ENCODE data around the gene CDH24.
"Not testable (repeated sequence)": the region's sequence is repeated elsewhere in the genome, so short reads cannot be mapped to it uniquely, and the experiment has no call there.

The CDH24 gene

GRCh38 chr14:23030936-23031335 is 26.4 kb downstream of the CDH24 start:
- Mint-ChIP-seq H3K4me3 (no peak overlapping the region), H3K27ac (peak overlapping the region; percentile 49)

GRCh38 chr14:23028799-23029198 is 28.5 kb downstream of the CDH24 start:
- H3K4me1 Mint-ChIP-seq (ENCODE audit: low read depth), result peaks cover 69% of the 10 kb centered on the region
- peak overlapping the region; percentile 76 for H3K27ac Mint-ChIP-seq
- no peaks in the 10 kb centered on the region for H3K9me3 Mint-ChIP-seq
- no peak for DNase-seq
- peaks cover 85% of the 10 kb centered on the region for H3K36me3 Mint-ChIP-seq (ENCODE audit: low read depth)
- H3K27me3 Mint-ChIP-seq, result no peaks in the 10 kb centered on the region
- peak overlapping the region; percentile 43 for H3K4me3 Mint-ChIP-seq

More at GRCh38 chr14:23030936-23031335, 26.4 kb downstream of the CDH24 start:
- peaks cover 73% of the 10 kb centered on the region for H3K36me3 Mint-ChIP-seq (ENCODE audit: low read depth)
- DNase-seq, result no peak
- H3K4me1 Mint-ChIP-seq (ENCODE audit: low read depth), result peaks cover 61% of the 10 kb centered on the region
- no peaks in the 10 kb centered on the region for H3K27me3 Mint-ChIP-seq
- peaks cover 3% of the 10 kb centered on the region for H3K9me3 Mint-ChIP-seq

GRCh38 chr14:23025151-23025814 is 32.0 kb downstream of the CDH24 start:
- H3K4me3 Mint-ChIP-seq, result peak overlapping the region; percentile 36
- peaks cover 75% of the 10 kb centered on the region for H3K4me1 Mint-ChIP-seq (ENCODE audit: low read depth)
- H3K27me3 Mint-ChIP-seq, result no peaks in the 10 kb centered on the region
- DNase-seq, result no peak
- peak overlapping the region; percentile 85 for H3K27ac Mint-ChIP-seq
- peaks cover 71% of the 10 kb centered on the region for H3K36me3 Mint-ChIP-seq (ENCODE audit: low read depth)
- no peaks in the 10 kb centered on the region for H3K9me3 Mint-ChIP-seq

GRCh38 chr14:23024612-23025075 is 32.7 kb downstream of the CDH24 start:
- peak overlapping the region; percentile 85 for H3K27ac Mint-ChIP-seq

GRCh38 chr14:23023795-23024152 is 33.5 kb downstream of the CDH24 start:
- Mint-ChIP-seq H3K27ac (peak overlapping the region; percentile 72), H3K4me1 (ENCODE audit: low read depth) (peaks cover 69% of the 10 kb centered on the region), H3K27me3 (no peaks in the 10 kb centered on the region), H3K9me3 (no peaks in the 10 kb centered on the region), H3K36me3 (ENCODE audit: low read depth) (peaks cover 60% of the 10 kb centered on the region), H3K4me3 (no peak overlapping the region)
- DNase-seq, result no peak

More at GRCh38 chr14:23024612-23025075, 32.7 kb downstream of the CDH24 start:
- no peak for DNase-seq
- Mint-ChIP-seq H3K4me1 (ENCODE audit: low read depth) (peaks cover 78% of the 10 kb centered on the region), H3K27me3 (no peaks in the 10 kb centered on the region), H3K9me3 (no peaks in the 10 kb centered on the region), H3K36me3 (ENCODE audit: low read depth) (peaks cover 69% of the 10 kb centered on the region), H3K4me3 (peak overlapping the region; percentile 36)

- H3K4me3 Mint-ChIP-seq, result no peak overlapping the region
- peaks cover 65% of the 10 kb centered on the region for H3K4me1 Mint-ChIP-seq (ENCODE audit: low read depth)
- DNase-seq, result no peak
- H3K36me3 Mint-ChIP-seq (ENCODE audit: low read depth), result peaks cover 56% of the 10 kb centered on the region
- no peaks in the 10 kb centered on the region for H3K9me3 Mint-ChIP-seq
- no peaks in the 10 kb centered on the region for H3K27me3 Mint-ChIP-seq
- peak overlapping the region; percentile 72 for H3K27ac Mint-ChIP-seq
These were observed 34.1 kb downstream of the CDH24 start for GRCh38 chr14:23023022-23023794.

- Mint-ChIP-seq H3K9me3 (no peaks in the 10 kb centered on the region), H3K27me3 (no peaks in the 10 kb centered on the region), H3K27ac (peak overlapping the region; percentile 89), H3K4me3 (peak overlapping the region; percentile 41), H3K4me1 (ENCODE audit: low read depth) (peaks cover 61% of the 10 kb centered on the region), H3K36me3 (ENCODE audit: low read depth) (peaks cover 47% of the 10 kb centered on the region)
- no peak for DNase-seq
These were observed 35.4 kb downstream of the CDH24 start for GRCh38 chr14:23021889-23022442.

- Mint-ChIP-seq H3K36me3 (ENCODE audit: low read depth) (peaks cover 46% of the 10 kb centered on the region), H3K4me3 (peak overlapping the region; percentile 41)
These were observed 35.9 kb downstream of the CDH24 start for GRCh38 chr14:23021434-23021833.

GRCh38 chr14:23020143-23021128 is 36.9 kb downstream of the CDH24 start:
- H3K27me3 Mint-ChIP-seq, result no peaks in the 10 kb centered on the region
- H3K27ac Mint-ChIP-seq, result peak overlapping the region; percentile 89
- H3K9me3 Mint-ChIP-seq, result no peaks in the 10 kb centered on the region
- H3K4me3 Mint-ChIP-seq, result peak overlapping the region; percentile 41
- peaks cover 56% of the 10 kb centered on the region for H3K4me1 Mint-ChIP-seq (ENCODE audit: low read depth)
- DNase-seq, result no peak
- peaks cover 36% of the 10 kb centered on the region for H3K36me3 Mint-ChIP-seq (ENCODE audit: low read depth)

More at GRCh38 chr14:23021434-23021833, 35.9 kb downstream of the CDH24 start:
- peaks cover 61% of the 10 kb centered on the region for H3K4me1 Mint-ChIP-seq (ENCODE audit: low read depth)
- H3K27ac Mint-ChIP-seq, result peak overlapping the region; percentile 89
- no peak for DNase-seq
- H3K27me3 Mint-ChIP-seq, result no peaks in the 10 kb centered on the region
- no peaks in the 10 kb centered on the region for H3K9me3 Mint-ChIP-seq

GRCh38 chr14:23018107-23018506 is 39.2 kb downstream of the CDH24 start:
- Mint-ChIP-seq H3K4me1 (ENCODE audit: low read depth) (peaks cover 34% of the 10 kb centered on the region), H3K9me3 (no peaks in the 10 kb centered on the region), H3K36me3 (ENCODE audit: low read depth) (peaks cover 13% of the 10 kb centered on the region), H3K27me3 (no peaks in the 10 kb centered on the region), H3K4me3 (no peak overlapping the region), H3K27ac (no peak overlapping the region)
- DNase-seq, result no peak

GRCh38 chr14:23017091-23017490 is 40.2 kb downstream of the CDH24 start:
- H3K27me3 Mint-ChIP-seq, result no peaks in the 10 kb centered on the region
- no peak for DNase-seq
- H3K4me3 Mint-ChIP-seq, result no peak overlapping the region
- H3K27ac Mint-ChIP-seq, result no peak overlapping the region
- H3K9me3 Mint-ChIP-seq, result no peaks in the 10 kb centered on the region
- H3K4me1 Mint-ChIP-seq (ENCODE audit: low read depth), result peaks cover 26% of the 10 kb centered on the region
- peaks cover 8% of the 10 kb centered on the region for H3K36me3 Mint-ChIP-seq (ENCODE audit: low read depth)

- H3K27ac Mint-ChIP-seq, result peak overlapping the region; percentile 36
- H3K27me3 Mint-ChIP-seq, result no peaks in the 10 kb centered on the region
- H3K4me3 Mint-ChIP-seq, result peak overlapping the region; percentile 11
These were observed 41.7 kb downstream of the CDH24 start for GRCh38 chr14:23015618-23016017.

GRCh38 chr14:23013749-23014054 is 43.6 kb downstream of the CDH24 start:
- H3K4me3 Mint-ChIP-seq; H3K27me3 Mint-ChIP-seq; H3K27ac Mint-ChIP-seq; H3K36me3 Mint-ChIP-seq (ENCODE audit: low read depth); DNase-seq; H3K9me3 Mint-ChIP-seq: not testable (repeated sequence)
- H3K4me1 Mint-ChIP-seq (ENCODE audit: low read depth), result peaks cover 25% of the 10 kb centered on the region

More at GRCh38 chr14:23015618-23016017, 41.7 kb downstream of the CDH24 start:
- H3K9me3 Mint-ChIP-seq, result no peaks in the 10 kb centered on the region
- H3K4me1 Mint-ChIP-seq (ENCODE audit: low read depth), result peaks cover 14% of the 10 kb centered on the region
- DNase-seq, result no peak
- H3K36me3 Mint-ChIP-seq (ENCODE audit: low read depth), result no peaks in the 10 kb centered on the region

Data from activated T-cell treated with anti-CD3 and anti-CD28 coated beads, Interleukin-2, amount 50 U/mL, for 24 hours (primary cell).